ENCODE data around the gene PPA2. TPM values are rescaled to one million over a fixed set of nuclear protein-coding genes. Genes with fewer than 3 reads are reported as not detected.

The PPA2 gene
- total RNA-seq, 2 experiments from 2014 or later: 78.9 to 80.2 TPM

DNA sequence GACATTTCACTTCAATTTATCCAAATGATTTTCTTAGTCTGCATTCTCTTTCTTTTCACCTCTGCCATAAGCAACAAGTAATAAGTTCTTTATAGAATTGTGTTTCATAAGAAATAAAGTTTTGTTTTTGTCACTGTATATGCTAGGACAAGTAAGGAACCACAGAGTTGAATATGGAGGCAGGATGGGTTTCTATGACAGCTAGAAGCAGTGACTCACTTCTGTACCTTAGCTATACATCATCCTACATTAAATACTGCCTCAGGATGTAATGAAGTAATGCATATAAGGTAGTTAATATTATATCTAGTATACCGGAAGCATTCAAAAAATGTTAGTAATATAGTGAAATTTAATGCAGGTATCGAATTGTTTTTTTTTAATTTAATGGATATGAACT is 128.0 kb downstream of the PPA2 start:
- Mint-ChIP-seq H3K9me3 (ENCODE audit: insufficient read depth) (no peaks in the 10 kb centered on the region), H3K4me1 (ENCODE audit: low read depth) (no peaks in the 10 kb centered on the region), H3K27ac (no peak overlapping the region), H3K27me3 (ENCODE audit: low read depth) (no peaks in the 10 kb centered on the region), H3K36me3 (ENCODE audit: low read depth) (no peaks in the 10 kb centered on the region), H3K4me3 (no peak overlapping the region)
- ChIA-PET CTCF (no interaction called here), POLR2A (no interaction called here)
- ATAC-seq: no peak
- DNase-seq: no peak

DNA sequence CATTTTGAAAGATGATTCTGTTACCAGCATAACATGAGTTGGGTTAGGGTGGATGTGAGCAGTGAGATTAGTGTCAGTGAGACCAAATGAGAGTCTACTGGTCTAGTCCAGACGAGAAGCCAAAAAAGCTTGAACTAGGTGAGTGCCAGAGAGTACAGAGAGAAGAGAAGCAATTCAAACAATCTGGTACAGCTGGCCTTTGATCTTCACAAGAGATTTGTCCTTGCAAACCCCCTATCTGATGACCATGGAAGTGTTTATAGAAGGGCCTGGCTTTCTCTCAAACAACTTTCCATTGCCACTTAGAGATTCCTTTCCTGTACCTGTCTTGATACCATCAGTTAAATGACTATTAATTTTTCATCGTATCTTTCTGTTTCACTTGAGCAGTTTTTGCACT is 128.5 kb downstream of the PPA2 start:
- ChIA-PET CTCF (no interaction called here), POLR2A (no interaction called here)
- Mint-ChIP-seq H3K4me3 (no peak overlapping the region), H3K27me3 (ENCODE audit: low read depth) (no peaks in the 10 kb centered on the region), H3K4me1 (ENCODE audit: low read depth) (no peaks in the 10 kb centered on the region), H3K36me3 (ENCODE audit: low read depth) (no peaks in the 10 kb centered on the region), H3K27ac (no peak overlapping the region), H3K9me3 (ENCODE audit: insufficient read depth) (no peaks in the 10 kb centered on the region)
- DNase-seq (no peak), ATAC-seq (no peak)

DNA sequence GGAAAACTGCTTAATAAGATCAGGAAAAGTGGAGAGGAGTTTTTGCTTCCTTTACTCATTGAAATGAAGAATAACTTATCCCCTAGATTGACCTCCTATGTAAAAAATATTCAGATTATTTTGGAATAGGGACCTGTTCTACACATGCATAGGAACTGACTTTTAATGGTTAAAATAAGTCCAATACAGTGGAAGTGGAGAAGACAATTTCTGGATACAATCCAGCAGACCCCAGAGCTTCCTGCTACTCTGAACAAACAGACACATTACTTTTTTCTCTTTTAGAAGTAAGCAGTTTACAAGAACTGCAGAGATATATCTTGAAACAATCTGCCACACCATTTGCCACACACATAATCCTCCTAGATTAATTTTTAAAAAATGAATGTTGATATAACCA is 129.7 kb downstream of the PPA2 start:
- Mint-ChIP-seq H3K27me3 (ENCODE audit: low read depth) (no peaks in the 10 kb centered on the region), H3K4me1 (ENCODE audit: low read depth) (no peaks in the 10 kb centered on the region), H3K36me3 (ENCODE audit: low read depth) (no peaks in the 10 kb centered on the region), H3K9me3 (ENCODE audit: insufficient read depth) (no peaks in the 10 kb centered on the region), H3K4me3 (no peak overlapping the region), H3K27ac (no peak overlapping the region)
- no peak for DNase-seq
- POLR2A ChIA-PET: interaction anchor here (0.6 kb wide), 1 partner anchor 84 kb away, joined by 3 read pairs; no protein-coding TSS in a partner anchor
- CTCF ChIA-PET: no interaction called here
- no peak for ATAC-seq

DNA sequence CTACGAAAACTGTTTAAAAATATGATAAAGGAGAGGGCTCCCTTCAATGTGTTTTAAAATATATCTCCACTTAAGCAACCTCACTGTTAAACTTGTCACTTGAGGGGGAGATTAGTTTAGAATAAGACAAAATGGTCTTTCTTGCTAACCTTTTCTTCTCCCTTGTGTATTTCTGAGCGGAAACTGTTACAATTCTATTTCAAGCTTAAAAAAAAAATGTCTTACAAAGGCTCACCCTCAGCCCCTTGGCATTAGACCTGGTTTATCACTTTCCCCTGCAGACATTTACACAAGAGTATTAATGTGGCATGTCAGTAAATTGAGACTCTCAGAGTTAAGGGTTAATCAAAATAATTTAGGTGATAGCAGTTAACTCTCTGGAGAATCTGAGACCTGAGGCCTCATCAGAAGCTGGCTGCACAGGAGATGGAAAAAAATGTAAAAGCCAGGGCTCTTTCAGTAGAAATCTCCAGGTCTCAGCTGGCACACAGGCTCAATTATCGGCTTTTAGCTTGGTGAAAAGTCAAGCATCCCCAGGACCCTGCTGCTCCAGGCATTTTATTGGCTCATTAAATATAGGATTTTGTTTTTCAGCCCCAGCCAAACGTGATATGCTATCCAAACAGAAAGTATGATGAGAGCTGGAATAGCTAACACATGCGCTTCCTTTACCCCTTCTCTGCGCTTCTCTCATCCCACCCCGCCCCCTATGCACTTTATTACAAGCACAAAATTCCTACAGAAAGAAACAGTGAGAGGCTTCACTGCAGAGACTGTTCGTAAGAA is 130.5 kb downstream of the PPA2 start:
- Mint-ChIP-seq H3K4me3 (no peak overlapping the region), H3K27ac (no peak overlapping the region), H3K4me1 (ENCODE audit: low read depth) (no peaks in the 10 kb centered on the region), H3K27me3 (ENCODE audit: low read depth) (no peaks in the 10 kb centered on the region), H3K9me3 (ENCODE audit: insufficient read depth) (no peaks in the 10 kb centered on the region), H3K36me3 (ENCODE audit: low read depth) (no peaks in the 10 kb centered on the region)
- ATAC-seq (no peak), DNase-seq (no peak)
- CTCF ChIA-PET: no interaction called here
- POLR2A ChIA-PET: interaction anchor here (0.6 kb wide), 1 partner anchor 85 kb away, joined by 3 read pairs; no protein-coding TSS in a partner anchor

DNA sequence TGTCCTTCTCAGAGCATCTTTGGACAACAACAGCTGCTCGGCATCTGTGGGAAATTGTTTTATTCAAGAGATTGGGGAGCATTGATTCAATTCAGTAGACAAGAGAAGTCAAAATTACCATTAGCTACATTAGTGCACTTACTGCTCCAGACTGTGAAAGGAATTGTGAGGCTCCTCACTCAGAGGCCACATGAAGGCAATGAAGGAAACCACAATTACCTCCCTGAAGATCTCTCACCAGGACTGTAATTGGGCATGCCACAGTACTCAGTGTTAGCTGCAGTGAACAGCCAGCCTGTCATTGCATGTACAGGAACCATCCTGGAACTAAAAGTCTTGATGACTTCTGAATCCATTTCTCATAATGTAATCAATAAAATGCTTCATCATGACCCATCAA is 144.8 kb downstream of the PPA2 start:
- H3K4me1 Mint-ChIP-seq (ENCODE audit: low read depth): peaks cover 18% of the 10 kb centered on the region
- CTCF ChIA-PET: no interaction called here
- no peak overlapping the region for H3K27ac Mint-ChIP-seq
- H3K36me3 Mint-ChIP-seq (ENCODE audit: low read depth): no peaks in the 10 kb centered on the region
- no peak overlapping the region for H3K4me3 Mint-ChIP-seq
- H3K9me3 Mint-ChIP-seq (ENCODE audit: insufficient read depth): no peaks in the 10 kb centered on the region
- ATAC-seq (peak; percentile 36), DNase-seq (peak; percentile 31)
- POLR2A ChIA-PET: no interaction called here
- H3K27me3 Mint-ChIP-seq (ENCODE audit: low read depth): no peaks in the 10 kb centered on the region

DNA sequence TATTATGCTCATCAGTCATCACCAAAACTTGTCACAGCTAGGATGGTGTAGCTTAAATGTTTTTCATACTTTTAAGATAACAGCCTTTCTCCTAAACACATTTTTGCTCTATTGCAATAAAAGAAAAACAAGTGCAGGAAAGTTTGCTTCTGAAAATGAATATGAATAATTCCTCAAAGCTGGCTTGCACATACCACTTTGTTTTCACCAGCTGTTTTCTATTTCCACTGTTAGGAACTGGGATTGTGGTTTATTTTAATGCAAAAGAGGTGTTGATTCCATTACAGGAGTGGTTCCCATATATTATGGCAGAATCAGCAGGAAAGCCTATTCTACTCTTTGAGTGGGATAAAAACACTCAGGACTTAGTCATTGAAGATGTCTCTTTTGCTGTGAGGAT is 145.9 kb downstream of the PPA2 start:
- Mint-ChIP-seq H3K4me3 (no peak overlapping the region), H3K36me3 (ENCODE audit: low read depth) (no peaks in the 10 kb centered on the region), H3K9me3 (ENCODE audit: insufficient read depth) (no peaks in the 10 kb centered on the region), H3K4me1 (ENCODE audit: low read depth) (peaks cover 18% of the 10 kb centered on the region), H3K27ac (no peak overlapping the region), H3K27me3 (ENCODE audit: low read depth) (no peaks in the 10 kb centered on the region)
- no peak for ATAC-seq
- ChIA-PET POLR2A (no interaction called here), CTCF (no interaction called here)
- DNase-seq: no peak

DNA sequence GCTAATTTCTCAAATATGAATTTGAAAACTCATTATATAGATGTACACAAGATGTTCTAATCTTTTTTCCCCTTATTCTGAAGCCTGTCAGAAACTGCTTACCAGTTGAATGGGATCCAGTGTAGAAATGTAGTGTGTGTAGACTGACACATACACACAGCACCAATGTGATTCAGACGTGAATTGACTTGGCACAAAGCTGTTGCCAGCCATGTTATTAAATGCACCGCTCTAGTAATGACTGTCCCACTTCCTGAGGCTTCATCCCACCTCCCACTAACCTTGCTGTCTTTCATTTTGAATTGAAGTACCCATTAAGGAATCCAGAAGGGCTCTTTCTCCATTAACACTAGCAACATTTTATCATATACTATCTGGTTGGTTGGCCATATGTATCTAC is 146.6 kb downstream of the PPA2 start:
- Mint-ChIP-seq H3K9me3 (ENCODE audit: insufficient read depth) (no peaks in the 10 kb centered on the region), H3K27ac (no peak overlapping the region), H3K27me3 (ENCODE audit: low read depth) (no peaks in the 10 kb centered on the region), H3K4me1 (ENCODE audit: low read depth) (peaks cover 18% of the 10 kb centered on the region), H3K36me3 (ENCODE audit: low read depth) (no peaks in the 10 kb centered on the region), H3K4me3 (no peak overlapping the region)
- DNase-seq (no peak), ATAC-seq (no peak)
- POLR2A ChIA-PET: no interaction called here
- CTCF ChIA-PET: no interaction called here

Other genes starting within 250 kb of the PPA2 start
- gene ARHGEF38, start 78.6 kb upstream of the PPA2 start, total RNA-seq: not detected
- gene INTS12, start 234.6 kb upstream of the PPA2 start, total RNA-seq: 10 to 100 TPM; 17.1 to 17.5 TPM
- 10 to 100 TPM; 15.3 to 18.8 TPM for gene GSTCD, start 234.7 kb upstream of the PPA2 start, total RNA-seq